HG03066 (cell line): ENCODE measurements around the gene PAFAH1B2.

ENCODE experiments used
- ATAC-seq: cut with Tn5 transposase; IDR thresholded peaks from one replicate; pipeline ENCODE4 v1.9.1; 2021; ENCODE audit warnings: low read depth; ENCODE audit not compliant: unreplicated experiment

PAFAH1B2 gene

GRCh38 chr11:117187428-117187798 is 43.3 kb downstream of the PAFAH1B2 start:
- no peak for ATAC-seq

GRCh38 chr11:117187799-117188481 is 43.9 kb downstream of the PAFAH1B2 start:
- ATAC-seq = no peak

GRCh38 chr11:117188620-117189081 is 44.6 kb downstream of the PAFAH1B2 start:
- ATAC-seq = no peak

GRCh38 chr11:117189191-117189940 is 45.3 kb downstream of the PAFAH1B2 start:
- no peak for ATAC-seq

- no peak for ATAC-seq
Observed at GRCh38 chr11:117189941-117190544, 46.0 kb downstream of the PAFAH1B2 start.

GRCh38 chr11:117191680-117192400 is 47.8 kb downstream of the PAFAH1B2 start:
- no peak for ATAC-seq

- no peak for ATAC-seq
Observed at GRCh38 chr11:117192401-117192875, 48.4 kb downstream of the PAFAH1B2 start.

- no peak for ATAC-seq
Observed at GRCh38 chr11:117193130-117194020, 49.3 kb downstream of the PAFAH1B2 start.

GRCh38 chr11:117194267-117194666 is 50.2 kb downstream of the PAFAH1B2 start:
- ATAC-seq = no peak

GRCh38 chr11:117195258-117195657 is 51.2 kb downstream of the PAFAH1B2 start:
- no peak for ATAC-seq

- no peak for ATAC-seq
Observed at GRCh38 chr11:117195761-117196160, 51.7 kb downstream of the PAFAH1B2 start.

GRCh38 chr11:117197006-117197405 is 52.9 kb downstream of the PAFAH1B2 start:
- ATAC-seq = no peak

- ATAC-seq = no peak
Observed at GRCh38 chr11:117197516-117198456, 53.7 kb downstream of the PAFAH1B2 start.

GRCh38 chr11:117198613-117199012 is 54.5 kb downstream of the PAFAH1B2 start:
- ATAC-seq = no peak

- no peak for ATAC-seq
Observed at GRCh38 chr11:117199053-117199915, 55.2 kb downstream of the PAFAH1B2 start, which contains the start of gene TAGLN. TSS of gene TAGLN (plus strand) at chr11:117199370. CDS start at chr11:117203014, 3,644 bp downstream.

- ATAC-seq = no peak
Observed at GRCh38 chr11:117199916-117200812, 56.1 kb downstream of the PAFAH1B2 start.
